HCT116 (cell line): ENCODE results near the gene ZYX. TPM values are rescaled to one million over a fixed set of nuclear protein-coding genes. Genes with fewer than 3 reads are reported as not detected.

ENCODE experiments used
- ATAC-seq: fragments of 200-7000 bp; cut with Tn5 transposase; 2 replicates; pipeline ENCODE4 v1.9.1; 2020; ENCODE audit warnings: mild to moderate bottlenecking, moderate library complexity
- BruUV-seq: library from RNA; stranded (reverse); fragments of 400-500 nt; replicated peaks from 2 replicates; lab custom pipeline; 2021; lab: Mats Ljungman, UMichigan
- CTCF ChIA-PET: fragments of 300-600 bp; sonication (Branson Sonifier 250); formaldehyde crosslinking; loops from one replicate; lab custom pipeline; 2021; ENCODE audit warnings: antibody characterized with exemption; lab: Charles Lee
- POLR2A ChIA-PET: fragments of 300-600, 350-600 bp; sonication (Branson Sonifier 250); formaldehyde crosslinking; loops from one replicate; lab custom pipeline; 2021; ENCODE audit warnings: antibody characterized with exemption; lab: Charles Lee
- RAD21 ChIA-PET, 2 experiments: fragments of 300-600 bp; sonication (Branson Sonifier 250); formaldehyde crosslinking; loops; one replicate each; lab custom pipeline; 2023; ENCODE audit warnings: low total read pairs in 2 of 2; ENCODE audit not compliant: uncharacterized antibody in 2 of 2, unreplicated experiment in 2 of 2, low non-redundant PET in 1 of 2; lab: Charles Lee
- DNase-seq: peaks from one replicate; pipeline ENCODE4 v3.0.0-alpha.2; 2010; ENCODE audit warnings: low read depth, low spot score
- H2AFZ ChIP-seq: fragments of 200-600 bp; shearing (Covaris generic), sonication (generic); 2 replicates; pipeline ENCODE4 v1.6.1; 2017; ENCODE audit warnings: low read depth, mixed run types, mixed read lengths, antibody characterized with exemption, low read length; ENCODE audit not compliant: poor library complexity, severe bottlenecking
- H3K27ac ChIP-seq: 2 replicates; pipeline ENCODE4 v1.5.1; 2012; ENCODE audit warnings: low read depth, low read length
- H3K27me3 ChIP-seq: fragments of 200-600 bp; sonication (generic); 2 replicates; pipeline ENCODE4 v1.6.1; 2016; ENCODE audit warnings: mixed run types, low read length, mixed read lengths; ENCODE audit not compliant: insufficient read depth
- H3K36me3 ChIP-seq, 2 experiments: fragments of 200-500 bp in 1 of 2; fragments of 200-600 bp in 1 of 2; sonication (Bioruptor generic) in 1 of 2; sonication (generic) in 1 of 2; 2 replicates each; pipeline versions ENCODE4 v1.5.1 to v1.6.1; 2014 to 2016; ENCODE audit warnings: low read length in 2 of 2, inconsistent platforms in 1 of 2, mixed read lengths in 1 of 2, mixed run types in 1 of 2; ENCODE audit not compliant: insufficient read depth in 2 of 2, control insufficient read depth in 1 of 2
- H3K4me1 ChIP-seq, 2 experiments: fragments of 200-600 bp in 1 of 2; sonication (generic) in 1 of 2; 2 replicates each; pipeline versions ENCODE4 v1.5.1 to v1.6.1; 2012 to 2017; ENCODE audit warnings: low read length in 2 of 2, inconsistent platforms in 1 of 2, mild to moderate bottlenecking in 1 of 2, mixed read lengths in 1 of 2, mixed run types in 1 of 2, moderate library complexity in 1 of 2; ENCODE audit not compliant: insufficient read depth in 2 of 2, control insufficient read depth in 1 of 2
- H3K4me2 ChIP-seq: fragments of 200-600 bp; sonication (generic); 2 replicates; pipeline ENCODE4 v1.6.1; 2017; ENCODE audit warnings: mixed run types, low read length, mixed read lengths
- H3K4me3 ChIP-seq, 2 experiments: fragments of 200-600 bp in 1 of 2; sonication (generic) in 1 of 2; replicated peaks in 1 of 2; 2 replicates each; pipeline ENCODE4 v1.5.1; 2011 to 2016; ENCODE audit warnings: low read length in 2 of 2, control low read depth in 1 of 2, low read depth in 1 of 2, mild to moderate bottlenecking in 1 of 2, mixed read lengths in 1 of 2, mixed run types in 1 of 2
- H3K79me2 ChIP-seq: fragments of 200-600 bp; sonication (generic); 2 replicates; pipeline ENCODE4 v1.6.1; 2017; ENCODE audit warnings: mild to moderate bottlenecking, mixed run types, low read length, moderate library complexity, mixed read lengths; ENCODE audit not compliant: insufficient read depth
- H3K9ac ChIP-seq: fragments of 200-600 bp; sonication (generic); 2 replicates; pipeline ENCODE4 v1.6.1; 2016; ENCODE audit warnings: low read length, mixed read lengths
- H3K9me2 ChIP-seq: fragments of 200-600 bp; sonication (generic), shearing (Covaris generic); 2 replicates; pipeline ENCODE4 v1.6.1; 2017; ENCODE audit warnings: mixed run types, mild to moderate bottlenecking, moderate library complexity; ENCODE audit not compliant: insufficient read depth
- H3K9me3 ChIP-seq, 2 experiments: fragments of 200-500 bp in 1 of 2; fragments of 200-600 bp in 1 of 2; sonication (Bioruptor generic) in 1 of 2; sonication (generic) in 1 of 2; 2 replicates each; pipeline ENCODE4 v1.6.1; 2014 to 2017; ENCODE audit warnings: low read length in 2 of 2, mixed read lengths in 2 of 2, inconsistent platforms in 1 of 2, low read depth in 1 of 2, mild to moderate bottlenecking in 1 of 2, mixed run types in 1 of 2, moderate library complexity in 1 of 2; ENCODE audit not compliant: control insufficient read depth in 1 of 2, insufficient read depth in 1 of 2
- H4K20me1 ChIP-seq: fragments of 200-600 bp; sonication (generic), shearing (Covaris generic); 2 replicates; pipeline ENCODE4 v1.6.1; 2017; ENCODE audit warnings: mixed run types, mild to moderate bottlenecking, moderate library complexity; ENCODE audit not compliant: insufficient read depth
- ATF3 ChIP-seq: IDR thresholded peaks from 2 replicates; pipeline ENCODE4 v1.6.1; 2012
- CBX3 ChIP-seq: IDR thresholded peaks from 2 replicates; pipeline ENCODE4 v1.6.1; 2012; ENCODE audit warnings: low read depth
- CTCF ChIP-seq, 3 experiments: fragments of 200-600 bp in 1 of 3; sonication (generic) in 1 of 3; IDR thresholded peaks in 2 of 3; conservative IDR thresholded peaks in 1 of 3; 2 replicates each; pipeline ENCODE4 v1.5.1; 2012 to 2017; ENCODE audit warnings: low read depth in 2 of 3, low read length in 2 of 3, antibody characterized with exemption in 1 of 3, borderline replicate concordance in 1 of 3, control low read depth in 1 of 3, mild to moderate bottlenecking in 1 of 3, mixed read lengths in 1 of 3, mixed run types in 1 of 3, moderate library complexity in 1 of 3; ENCODE audit not compliant: insufficient read depth in 1 of 3
- ELF1 ChIP-seq: IDR thresholded peaks from 2 replicates; pipeline ENCODE4 v1.6.1; 2012; ENCODE audit warnings: low read depth, borderline replicate concordance
- JUND ChIP-seq: IDR thresholded peaks from 2 replicates; pipeline ENCODE4 v1.6.1; 2012
- RAD21 ChIP-seq: IDR thresholded peaks from 2 replicates; pipeline ENCODE4 v1.6.1; 2012; ENCODE audit warnings: low read depth, mild to moderate bottlenecking
- SP1 ChIP-seq: IDR thresholded peaks from 2 replicates; pipeline ENCODE4 v1.6.1; 2012; ENCODE audit warnings: low read depth
- TCF7L2 ChIP-seq: IDR thresholded peaks from 2 replicates; pipeline ENCODE4 v1.7.0; 2011; ENCODE audit warnings: borderline replicate concordance, inconsistent platforms; ENCODE audit not compliant: insufficient read depth, insufficient read length; ENCODE audit errors: extremely low read depth
- ZBTB33 ChIP-seq: IDR thresholded peaks from 2 replicates; pipeline ENCODE4 v1.6.1; 2011; ENCODE audit warnings: mild to moderate bottlenecking, low read length, moderate library complexity; ENCODE audit not compliant: insufficient replicate concordance; ENCODE audit errors: extremely low read depth
- ZNF274 ChIP-seq: fragments of 200-500 bp; sonication (Bioruptor generic); IDR thresholded peaks from 2 replicates; pipeline ENCODE4 v1.6.1; 2014; ENCODE audit warnings: mild to moderate bottlenecking, low read depth, low read length, inconsistent platforms
- intact Hi-C: fragments of 100-400 bp; cut with micrococcal nuclease; formaldehyde crosslinking; loops from 2 replicates; pipeline ENCODE4 v1.10.0; 2022
- total RNA-seq: library from RNA; stranded (reverse); gene quantifications from one replicate; pipeline ENCODE4 v1.2.1, GENCODE V29; 2021; ENCODE audit not compliant: unreplicated experiment

Gene ZYX
- total RNA-seq, 1 experiment from 2014 or later, result 144 TPM

GRCh38 chr7:143437578-143437977 lies 56.4 kb downstream of the ZYX start:
- Histone ChIP-seq H3K36me3 (no peaks in the 10 kb centered on the region), H3K9me2 (no peaks in the 10 kb centered on the region), H3K4me2 (no peak overlapping the region), H2AFZ (no peak overlapping the region), H3K4me1 (no peaks in the 10 kb centered on the region), H3K27me3 (no peaks in the 10 kb centered on the region), H3K4me3 (no peak overlapping the region), H3K79me2 (no peaks in the 10 kb centered on the region), H3K9ac (no peak overlapping the region), H4K20me1 (no peaks in the 10 kb centered on the region), H3K27ac (no peak overlapping the region), H3K9me3 (no peaks in the 10 kb centered on the region)
- CTCF ChIA-PET, result no interaction called here
- intact Hi-C loops, result no loop called here
- no peak for ATAC-seq
- RAD21 ChIA-PET, result no interaction called here
- POLR2A ChIA-PET, result no interaction called here
- TF ChIP-seq CBX3 (no peak), ELF1 (no peak), JUND (no peak), CTCF (IDR thresholded peaks at IDR 0.05 in 2 of 3, conservative IDR thresholded peaks at IDR 0.05 in 1 of 3; ENCODE audit: borderline replicate concordance in 1 of 3, insufficient read depth in 1 of 3, low read depth in 2 of 3, low read length in 2 of 3) (no peak), ZBTB33 (no peak), TCF7L2 (no peak), ATF3 (no peak), SP1 (no peak), ZNF274 (no peak), RAD21 (no peak)
- BruUV-seq, result no TSS peak
- no peak for DNase-seq
